Panc1 (cell line): ENCODE measurements around the gene ASL.

Source experiments
- SIN3A ChIP-seq: IDR thresholded peaks from 2 replicates; pipeline ENCODE4 v1.6.1; 2012; ENCODE audit warnings: low read depth, mild to moderate bottlenecking, low read length, moderate library complexity, borderline replicate concordance; ENCODE audit not compliant: insufficient read depth
- TCF7L2 ChIP-seq: IDR thresholded peaks from 2 replicates; pipeline ENCODE4 v1.6.1; 2011; ENCODE audit warnings: mild to moderate bottlenecking, low read depth, low read length, inconsistent platforms
- TF ChIP-seq, protein P1 (sequence below): fragments of 450-650 bp; IDR thresholded peaks from 2 replicates; pipeline ENCODE4 v1.5.1; 2017; ENCODE audit warnings: mild to moderate bottlenecking

GRCh38 chr7:66033471-66034385 is 41.9 kb upstream of the ASL start:
- TF ChIP-seq, protein P1, sequence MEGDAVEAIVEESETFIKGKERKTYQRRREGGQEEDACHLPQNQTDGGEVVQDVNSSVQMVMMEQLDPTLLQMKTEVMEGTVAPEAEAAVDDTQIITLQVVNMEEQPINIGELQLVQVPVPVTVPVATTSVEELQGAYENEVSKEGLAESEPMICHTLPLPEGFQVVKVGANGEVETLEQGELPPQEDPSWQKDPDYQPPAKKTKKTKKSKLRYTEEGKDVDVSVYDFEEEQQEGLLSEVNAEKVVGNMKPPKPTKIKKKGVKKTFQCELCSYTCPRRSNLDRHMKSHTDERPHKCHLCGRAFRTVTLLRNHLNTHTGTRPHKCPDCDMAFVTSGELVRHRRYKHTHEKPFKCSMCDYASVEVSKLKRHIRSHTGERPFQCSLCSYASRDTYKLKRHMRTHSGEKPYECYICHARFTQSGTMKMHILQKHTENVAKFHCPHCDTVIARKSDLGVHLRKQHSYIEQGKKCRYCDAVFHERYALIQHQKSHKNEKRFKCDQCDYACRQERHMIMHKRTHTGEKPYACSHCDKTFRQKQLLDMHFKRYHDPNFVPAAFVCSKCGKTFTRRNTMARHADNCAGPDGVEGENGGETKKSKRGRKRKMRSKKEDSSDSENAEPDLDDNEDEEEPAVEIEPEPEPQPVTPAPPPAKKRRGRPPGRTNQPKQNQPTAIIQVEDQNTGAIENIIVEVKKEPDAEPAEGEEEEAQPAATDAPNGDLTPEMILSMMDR = no peak
- TF ChIP-seq TCF7L2 (no peak), SIN3A (no peak)
